ENCODE measurements around the gene TMEM53. TPM values are rescaled to one million over a fixed set of nuclear protein-coding genes. Genes with fewer than 3 reads are reported as not detected.

TMEM53 gene
- total RNA-seq, 2 experiments from 2014 or later = 0.64 to 1.2 TPM

DNA sequence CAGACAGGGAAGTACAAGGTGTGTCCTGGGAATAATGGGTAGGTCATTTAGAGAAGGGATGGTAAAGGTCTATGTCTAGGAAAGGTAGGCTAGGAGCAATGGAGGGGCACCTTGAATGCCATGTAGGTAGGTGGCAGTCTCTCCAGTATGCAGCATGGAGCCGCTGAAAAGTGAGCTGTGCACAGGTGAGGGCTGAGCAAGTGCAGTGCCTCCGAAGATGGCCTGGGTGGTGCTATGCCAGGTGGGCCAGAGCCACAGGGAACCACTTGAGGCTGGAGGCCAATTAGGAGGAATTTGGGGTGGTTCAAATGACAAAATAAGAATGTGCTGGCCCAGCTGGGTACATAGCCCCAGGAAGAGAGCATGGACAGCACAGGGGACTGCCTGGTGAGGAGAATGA, 31.7 kb upstream of the TMEM53 start:
- intact Hi-C loops (cut with DNase I, micrococcal nuclease) = loop anchor here in 1 of 2 experiments (10.0 kb wide), 1 partner anchor 529 kb away; no protein-coding TSS in a partner anchor
- Mint-ChIP-seq H3K27ac (no peak overlapping the region), H3K4me3 (no peak overlapping the region), H3K4me1 (ENCODE audit: low read depth) (peaks cover 6% of the 10 kb centered on the region), H3K27me3 (no peaks in the 10 kb centered on the region), H3K9me3 (no peaks in the 10 kb centered on the region), H3K36me3 (ENCODE audit: low read depth) (no peaks in the 10 kb centered on the region)
- H3K36me3 ChIP-seq (ENCODE audit: insufficient read depth, low read length) = no peaks in the 10 kb centered on the region
- ChIA-PET POLR2A (no interaction called here), CTCF (interaction anchor here (1.2 kb wide), 1 partner anchor 9 kb away, joined by 3 read pairs; no protein-coding TSS in a partner anchor)
- no peaks in the 10 kb centered on the region for H3K27me3 ChIP-seq (ENCODE audit: control insufficient read depth in 1 of 2, insufficient read depth in 2 of 2, low read length in 2 of 2)
- no peak overlapping the region for H3K27ac ChIP-seq (ENCODE audit: low read depth in 1 of 2, low read length in 2 of 2)
- H3K9me3 ChIP-seq (ENCODE audit: control insufficient read depth in 1 of 2, insufficient read depth in 1 of 2, low read length in 2 of 2) = no peaks in the 10 kb centered on the region
- ATAC-seq (ENCODE audit: poor library complexity) (no peak), DNase-seq (no peak)
- TF ChIP-seq, protein P1, sequence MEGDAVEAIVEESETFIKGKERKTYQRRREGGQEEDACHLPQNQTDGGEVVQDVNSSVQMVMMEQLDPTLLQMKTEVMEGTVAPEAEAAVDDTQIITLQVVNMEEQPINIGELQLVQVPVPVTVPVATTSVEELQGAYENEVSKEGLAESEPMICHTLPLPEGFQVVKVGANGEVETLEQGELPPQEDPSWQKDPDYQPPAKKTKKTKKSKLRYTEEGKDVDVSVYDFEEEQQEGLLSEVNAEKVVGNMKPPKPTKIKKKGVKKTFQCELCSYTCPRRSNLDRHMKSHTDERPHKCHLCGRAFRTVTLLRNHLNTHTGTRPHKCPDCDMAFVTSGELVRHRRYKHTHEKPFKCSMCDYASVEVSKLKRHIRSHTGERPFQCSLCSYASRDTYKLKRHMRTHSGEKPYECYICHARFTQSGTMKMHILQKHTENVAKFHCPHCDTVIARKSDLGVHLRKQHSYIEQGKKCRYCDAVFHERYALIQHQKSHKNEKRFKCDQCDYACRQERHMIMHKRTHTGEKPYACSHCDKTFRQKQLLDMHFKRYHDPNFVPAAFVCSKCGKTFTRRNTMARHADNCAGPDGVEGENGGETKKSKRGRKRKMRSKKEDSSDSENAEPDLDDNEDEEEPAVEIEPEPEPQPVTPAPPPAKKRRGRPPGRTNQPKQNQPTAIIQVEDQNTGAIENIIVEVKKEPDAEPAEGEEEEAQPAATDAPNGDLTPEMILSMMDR (IDR thresholded peaks at IDR 0.05) = no peak
- no peak overlapping the region for H3K4me3 ChIP-seq (ENCODE audit: low read length)
- peaks cover 10% of the 10 kb centered on the region for H3K4me1 ChIP-seq (ENCODE audit: insufficient read depth, low read length)

DNA sequence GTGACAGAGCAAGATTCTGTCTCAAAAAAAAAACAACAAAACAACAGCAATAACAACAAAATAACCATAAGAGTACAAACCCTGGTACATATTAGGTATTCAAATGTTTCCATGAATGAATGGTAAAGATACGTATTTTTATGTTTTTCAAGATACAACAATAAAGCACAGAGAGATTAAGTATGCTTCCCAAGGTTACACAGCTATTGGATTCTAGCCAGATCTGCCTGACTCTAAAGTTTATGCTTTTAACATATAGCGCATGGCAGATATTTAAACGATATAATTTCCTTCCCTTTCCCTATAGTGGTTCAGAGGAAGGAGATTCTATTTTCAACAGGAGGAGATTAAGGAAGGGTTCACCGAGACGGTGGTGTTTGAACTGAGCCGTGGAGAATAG, 31.2 kb upstream of the TMEM53 start:
- no peak overlapping the region for H3K27ac ChIP-seq (ENCODE audit: low read depth in 1 of 2, low read length in 2 of 2)
- Mint-ChIP-seq H3K27me3 (no peaks in the 10 kb centered on the region), H3K36me3 (ENCODE audit: low read depth) (no peaks in the 10 kb centered on the region), H3K4me1 (ENCODE audit: low read depth) (peaks cover 6% of the 10 kb centered on the region), H3K27ac (no peak overlapping the region), H3K4me3 (no peak overlapping the region), H3K9me3 (no peaks in the 10 kb centered on the region)
- intact Hi-C loops (cut with DNase I, micrococcal nuclease) = loop anchor here in 1 of 2 experiments (10.0 kb wide), 1 partner anchor 529 kb away; no protein-coding TSS in a partner anchor
- no peaks in the 10 kb centered on the region for H3K9me3 ChIP-seq (ENCODE audit: control insufficient read depth in 1 of 2, insufficient read depth in 1 of 2, low read length in 2 of 2)
- POLR2A ChIA-PET = no interaction called here
- no peak overlapping the region for H3K4me3 ChIP-seq (ENCODE audit: low read length)
- TF ChIP-seq, protein P1 (IDR thresholded peaks at IDR 0.05) = no peak
- ATAC-seq (ENCODE audit: poor library complexity) = no peak
- peaks cover 10% of the 10 kb centered on the region for H3K4me1 ChIP-seq (ENCODE audit: insufficient read depth, low read length)
- no peaks in the 10 kb centered on the region for H3K36me3 ChIP-seq (ENCODE audit: insufficient read depth, low read length)
- CTCF ChIA-PET = no interaction called here
- H3K27me3 ChIP-seq (ENCODE audit: control insufficient read depth in 1 of 2, insufficient read depth in 2 of 2, low read length in 2 of 2) = no peaks in the 10 kb centered on the region
- DNase-seq = no peak

DNA sequence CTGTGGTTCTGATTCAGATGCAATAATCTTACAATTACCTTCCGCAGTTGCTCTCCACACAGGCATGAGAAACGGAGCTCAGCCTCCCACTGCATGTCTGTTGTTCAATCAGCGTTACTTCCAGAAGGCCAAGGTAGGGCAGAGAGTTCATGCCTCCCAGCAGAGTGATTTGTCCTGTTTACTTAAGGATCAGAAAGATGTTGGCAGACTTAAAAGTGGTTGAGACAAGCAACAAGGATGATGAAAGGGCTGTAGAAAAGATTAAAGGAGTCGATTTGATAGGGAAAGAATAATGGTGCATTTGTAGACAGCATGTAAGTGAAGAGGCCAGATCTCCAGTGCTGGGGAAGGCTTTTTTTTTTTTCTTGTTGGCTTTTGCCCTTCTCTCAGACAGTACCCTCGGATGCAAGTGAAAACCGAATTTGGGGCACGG, 26.9 kb upstream of the TMEM53 start:
- no peak overlapping the region for H3K4me3 Mint-ChIP-seq

More for the DNA sequence above, 26.9 kb upstream of the TMEM53 start:
- ATAC-seq (ENCODE audit: poor library complexity) (no peak), DNase-seq (no peak)
- peaks cover 12% of the 10 kb centered on the region for H3K4me1 ChIP-seq (ENCODE audit: insufficient read depth, low read length)
- Mint-ChIP-seq H3K9me3 (no peaks in the 10 kb centered on the region), H3K27ac (no peak overlapping the region), H3K27me3 (no peaks in the 10 kb centered on the region), H3K4me1 (ENCODE audit: low read depth) (peaks cover 14% of the 10 kb centered on the region), H3K36me3 (ENCODE audit: low read depth) (no peaks in the 10 kb centered on the region)
- ChIA-PET POLR2A (no interaction called here), CTCF (no interaction called here)
- H3K4me3 ChIP-seq (ENCODE audit: low read length) = no peak overlapping the region
- no peaks in the 10 kb centered on the region for H3K27me3 ChIP-seq (ENCODE audit: control insufficient read depth in 1 of 2, insufficient read depth in 2 of 2, low read length in 2 of 2)
- intact Hi-C loops (cut with DNase I, micrococcal nuclease) = loop anchor here in 1 of 2 experiments (10.0 kb wide), 1 partner anchor 534 kb away; no protein-coding TSS in a partner anchor
- no peaks in the 10 kb centered on the region for H3K36me3 ChIP-seq (ENCODE audit: insufficient read depth, low read length)
- TF ChIP-seq, protein P1 (IDR thresholded peaks at IDR 0.05) = no peak
- no peaks in the 10 kb centered on the region for H3K9me3 ChIP-seq (ENCODE audit: control insufficient read depth in 1 of 2, insufficient read depth in 1 of 2, low read length in 2 of 2)
- no peak overlapping the region for H3K27ac ChIP-seq (ENCODE audit: low read depth in 1 of 2, low read length in 2 of 2)

Measured in CD4-positive, alpha-beta T cell (primary cell).